Stimulated activated CD4-positive, alpha-beta T cell treated with anti-CD3 and anti-CD28 coated beads, Interleukin-2, amount 100 ng/mL, for 24 hours (primary cell): ENCODE results near the gene VGLL4.
"Not testable (repeated sequence)": the region's sequence is repeated elsewhere in the genome, so short reads cannot be mapped to it uniquely, and the experiment has no call there.

Source experiments
- DNase-seq, 2 donors: peaks; one replicate each; pipeline ENCODE4 v3.0.0-alpha.2; 2020

Gene VGLL4

DNA sequence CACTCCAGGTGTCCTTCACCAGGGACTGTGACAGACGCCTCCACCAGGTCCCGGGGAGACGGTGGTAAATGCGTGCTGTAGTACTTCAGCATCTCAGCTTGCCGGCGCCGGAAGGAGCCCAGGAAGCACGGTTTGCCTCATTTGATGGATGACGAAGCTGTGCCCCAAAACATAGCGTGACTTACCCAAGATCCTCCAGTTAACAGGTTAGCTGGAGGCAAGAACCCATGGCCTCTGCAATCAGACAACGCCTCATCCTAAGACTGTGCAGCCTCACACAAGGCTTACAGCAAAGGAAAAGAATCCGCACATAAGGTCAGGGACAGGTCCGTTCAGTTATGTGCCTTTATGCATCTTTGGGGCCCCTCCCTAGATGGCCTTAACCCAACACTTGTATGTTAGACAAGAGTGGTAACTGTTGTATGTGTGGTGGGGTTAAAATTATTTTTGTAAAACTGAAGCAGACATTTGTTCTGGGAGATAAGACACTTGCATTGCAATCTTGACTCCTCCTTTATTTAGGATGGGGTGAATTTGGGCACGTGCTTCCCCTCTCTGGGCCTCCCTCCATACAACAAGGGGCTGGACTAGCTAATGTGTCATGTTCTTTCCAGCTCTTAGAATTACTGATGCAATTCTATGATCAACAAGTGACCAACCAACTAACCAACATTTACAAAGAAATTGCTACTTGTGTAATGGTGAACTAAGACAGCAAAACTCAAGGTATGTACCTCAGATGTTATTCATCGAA, 39.4 kb downstream of the VGLL4 start:
- DNase-seq = no peak

DNA sequence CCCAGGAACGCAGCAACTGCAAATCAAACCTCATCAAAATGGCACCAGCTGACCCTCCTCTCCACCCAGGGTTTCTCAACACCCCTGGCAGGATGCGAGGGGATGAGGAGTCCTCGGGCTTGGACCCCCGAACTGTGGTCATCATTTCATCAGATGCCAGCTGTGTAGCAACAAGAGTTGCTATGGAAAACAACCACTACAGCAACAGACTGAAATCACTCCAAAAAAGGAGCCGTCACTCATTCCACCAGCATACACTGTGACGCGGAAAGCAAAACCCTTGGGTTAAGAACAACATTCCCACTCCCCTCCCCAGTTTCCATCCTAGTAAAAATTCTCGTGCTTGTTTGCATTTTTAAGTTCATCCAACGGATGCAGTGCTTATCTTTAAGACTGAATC, 40.1 kb downstream of the VGLL4 start:
- no peak for DNase-seq

DNA sequence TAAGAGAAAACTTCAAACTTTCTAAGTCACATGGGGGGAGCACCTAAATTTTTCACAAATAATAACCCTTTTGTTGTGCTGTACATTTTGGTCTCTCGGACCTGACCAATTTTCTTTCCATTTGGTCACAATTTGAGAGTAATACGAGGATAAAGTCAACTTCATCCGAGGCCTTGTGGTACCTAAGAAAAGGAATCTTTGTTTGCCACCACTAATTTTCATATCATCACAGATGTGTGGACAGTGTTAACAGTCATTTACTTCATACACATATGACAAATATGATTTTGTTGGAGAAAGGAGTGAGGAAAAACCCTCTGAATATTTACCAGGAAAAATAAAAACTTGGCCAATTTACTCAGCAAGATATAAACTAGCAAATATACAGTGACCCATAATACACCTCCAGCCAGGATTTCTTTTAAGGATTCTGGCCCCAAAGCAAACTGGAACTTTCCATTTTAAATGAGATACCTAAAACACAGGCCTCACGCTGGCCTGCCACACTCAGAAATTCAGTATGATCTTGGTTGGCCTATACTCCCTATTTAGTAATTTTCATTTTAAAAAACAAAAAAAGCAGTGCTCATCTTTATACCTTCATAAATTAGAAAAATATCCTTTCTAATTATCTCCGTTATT, 40.7 kb downstream of the VGLL4 start:
- no peak for DNase-seq

DNA sequence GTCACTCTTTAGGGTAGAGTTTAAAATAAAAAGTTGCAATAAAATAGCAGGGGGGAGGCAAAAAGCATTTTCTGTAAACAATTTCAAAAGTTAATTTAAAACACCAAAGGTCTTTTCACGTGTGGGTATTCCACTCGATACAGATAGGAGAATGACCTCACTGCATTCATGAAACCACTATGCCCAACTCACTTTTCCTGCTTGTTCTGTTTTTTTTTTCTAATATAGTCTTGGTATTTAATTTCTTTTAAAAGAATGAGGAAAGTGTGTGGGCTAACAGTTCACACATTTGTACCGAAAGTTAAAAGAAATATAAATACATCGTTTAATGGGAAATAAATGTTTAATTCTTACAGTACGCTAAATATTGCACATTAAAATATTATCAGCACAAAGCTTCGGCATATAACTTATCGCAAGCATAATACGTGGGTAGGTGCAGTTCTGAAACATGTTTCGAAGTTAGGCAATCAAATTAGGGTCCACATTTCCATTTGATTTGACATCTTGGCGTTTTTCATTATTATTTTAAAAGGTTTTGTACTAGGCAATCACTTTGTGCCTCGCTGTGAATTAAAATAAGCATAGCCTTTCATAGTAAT, 41.4 kb downstream of the VGLL4 start:
- DNase-seq = no peak

DNA sequence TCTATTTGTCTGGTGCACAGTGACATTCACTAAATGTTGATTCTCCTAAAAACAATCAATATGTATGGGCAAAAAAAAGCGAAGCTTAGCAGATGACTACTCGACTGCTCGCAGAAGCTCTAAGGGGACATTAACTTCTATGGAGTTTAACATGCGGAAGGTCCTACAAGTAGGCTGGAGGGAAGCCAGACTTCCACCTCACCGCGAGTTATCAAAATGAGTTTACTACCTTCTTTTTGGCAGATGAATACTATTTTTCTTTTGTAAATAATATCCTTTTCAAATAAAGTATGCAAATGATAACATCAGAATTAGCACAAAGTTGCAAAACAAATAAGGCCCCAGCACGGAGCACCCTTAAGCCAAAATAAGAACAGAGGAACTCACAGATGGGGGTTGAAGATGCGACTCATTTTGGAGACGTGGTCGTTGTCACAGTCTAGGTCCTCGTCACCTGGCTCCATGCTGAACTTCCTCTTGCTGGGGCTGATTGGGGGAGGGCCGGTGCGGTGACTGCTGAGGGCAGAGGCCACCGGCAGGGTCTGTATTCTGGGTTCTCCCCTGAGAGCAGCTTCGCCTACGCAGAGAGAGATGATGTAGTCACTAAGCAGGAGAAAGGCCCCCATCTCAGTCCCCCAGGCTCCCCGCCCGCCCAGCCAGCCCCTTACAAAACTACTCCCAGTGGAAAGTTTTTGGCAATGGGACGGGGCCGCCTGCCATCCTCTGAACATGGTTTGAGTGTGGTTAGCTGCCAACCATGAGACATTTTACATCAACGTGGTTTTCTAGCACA, 42.1 kb downstream of the VGLL4 start:
- DNase-seq = peak in 1 of 2 donors; percentile 23

DNA sequence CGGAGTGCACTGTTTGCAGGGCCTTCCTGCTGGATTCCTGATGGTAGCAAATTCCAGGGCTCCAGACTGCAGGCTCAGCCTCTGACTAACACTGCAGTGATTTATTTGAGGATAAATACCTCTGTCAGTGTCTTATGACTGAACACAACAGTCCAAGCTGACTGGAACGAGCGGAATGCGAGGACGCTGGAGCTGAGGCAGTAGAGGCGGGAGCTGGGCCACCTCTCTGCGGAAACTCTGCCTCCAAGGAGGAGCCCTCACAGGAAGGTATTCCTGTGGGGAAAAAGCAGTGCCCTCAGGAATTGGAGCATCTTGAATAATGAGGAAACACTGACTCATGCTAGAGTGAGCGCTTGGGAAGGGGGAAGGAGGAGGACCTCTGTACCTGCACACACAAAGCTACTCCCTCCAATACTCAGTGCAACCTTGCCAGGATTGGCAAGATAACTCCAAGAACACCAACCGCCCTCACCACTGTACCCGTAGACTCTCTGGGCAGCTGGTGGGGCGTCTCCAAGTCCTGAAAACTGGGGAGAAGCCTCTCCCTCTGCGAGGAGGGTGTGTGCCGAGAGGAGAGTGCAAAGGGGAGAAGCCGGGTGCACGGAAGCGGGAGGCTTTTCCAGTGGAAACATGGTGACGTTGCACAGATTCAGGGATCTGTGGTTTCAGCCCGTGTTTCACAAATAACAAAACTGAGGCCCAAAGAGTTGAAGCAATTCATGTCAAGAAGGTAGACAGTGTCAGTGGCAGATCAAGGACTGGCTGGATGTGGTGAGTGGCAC, 43.0 kb downstream of the VGLL4 start:
- no peak for DNase-seq

DNA sequence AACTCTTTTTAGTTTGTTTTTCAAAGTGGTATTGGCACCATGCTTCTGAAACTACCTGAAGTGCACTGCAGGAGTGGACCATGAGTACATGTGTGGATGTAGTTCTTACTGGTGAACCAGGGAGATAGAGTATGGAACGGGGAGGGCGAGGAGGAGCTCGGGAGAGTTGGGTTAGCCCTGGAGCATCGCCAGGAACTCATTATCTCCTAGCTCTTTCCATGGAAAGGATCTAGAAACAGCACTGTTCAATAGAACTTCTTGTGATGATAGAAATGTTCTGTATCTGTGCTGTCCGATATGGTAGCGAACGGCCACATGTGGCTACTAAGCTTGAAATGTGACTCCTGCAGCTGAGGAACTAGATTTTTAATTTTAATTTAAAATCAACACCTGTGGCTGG, 47.3 kb downstream of the VGLL4 start:
- no peak for DNase-seq

DNA sequence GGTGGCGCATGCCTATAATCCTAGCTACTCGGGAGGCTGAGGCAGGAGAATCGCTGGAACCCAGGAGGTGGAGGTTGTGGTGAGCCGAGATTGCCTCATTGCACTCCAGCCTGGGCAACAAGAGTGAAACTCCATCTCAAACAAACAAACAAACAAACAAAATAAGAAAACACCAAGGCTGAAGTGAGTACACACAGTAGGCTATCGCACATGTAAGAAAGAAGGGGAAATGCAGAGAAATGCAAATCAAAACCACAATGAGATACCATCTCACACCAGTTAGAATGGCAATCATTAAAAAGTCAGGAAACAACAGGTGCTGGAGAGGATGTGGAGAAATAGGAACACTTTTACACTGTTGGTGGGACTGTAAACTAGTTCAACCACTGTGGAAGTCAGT, 48.7 kb downstream of the VGLL4 start:
- not testable (repeated sequence) for DNase-seq

DNA sequence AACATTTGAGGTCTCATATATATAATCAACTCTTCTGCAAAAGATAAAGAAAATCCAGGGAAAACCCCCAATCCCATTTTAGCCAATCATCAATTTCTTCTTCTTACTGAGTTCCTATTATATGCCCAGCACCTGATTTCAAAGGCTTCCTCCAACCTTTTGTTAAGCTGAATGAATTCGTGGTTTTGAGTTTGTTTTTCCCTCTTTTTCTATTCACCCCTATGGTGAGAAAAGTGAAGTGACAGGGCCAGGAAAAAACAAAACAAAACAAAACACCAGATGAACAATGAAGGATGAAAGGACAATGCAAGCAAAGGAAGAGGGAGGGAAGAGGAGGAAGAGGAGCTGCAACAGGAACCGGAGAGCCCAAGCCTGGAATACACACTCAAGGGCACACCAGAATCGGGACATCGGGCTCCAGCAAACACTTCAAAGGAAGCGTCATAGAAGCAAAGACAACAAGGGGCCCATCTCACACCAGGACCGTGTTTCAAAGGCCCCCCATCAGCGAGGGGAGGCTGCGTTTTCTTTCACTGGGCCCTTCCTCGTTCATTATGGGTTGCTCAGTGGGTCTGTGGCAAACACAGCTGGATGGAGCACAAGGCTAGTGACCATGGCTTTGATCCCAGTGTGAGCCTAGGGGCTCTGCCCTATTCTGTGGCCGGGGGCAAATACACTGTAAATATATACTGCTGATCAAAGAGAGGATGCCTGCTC, 50.2 kb downstream of the VGLL4 start:
- no peak for DNase-seq

DNA sequence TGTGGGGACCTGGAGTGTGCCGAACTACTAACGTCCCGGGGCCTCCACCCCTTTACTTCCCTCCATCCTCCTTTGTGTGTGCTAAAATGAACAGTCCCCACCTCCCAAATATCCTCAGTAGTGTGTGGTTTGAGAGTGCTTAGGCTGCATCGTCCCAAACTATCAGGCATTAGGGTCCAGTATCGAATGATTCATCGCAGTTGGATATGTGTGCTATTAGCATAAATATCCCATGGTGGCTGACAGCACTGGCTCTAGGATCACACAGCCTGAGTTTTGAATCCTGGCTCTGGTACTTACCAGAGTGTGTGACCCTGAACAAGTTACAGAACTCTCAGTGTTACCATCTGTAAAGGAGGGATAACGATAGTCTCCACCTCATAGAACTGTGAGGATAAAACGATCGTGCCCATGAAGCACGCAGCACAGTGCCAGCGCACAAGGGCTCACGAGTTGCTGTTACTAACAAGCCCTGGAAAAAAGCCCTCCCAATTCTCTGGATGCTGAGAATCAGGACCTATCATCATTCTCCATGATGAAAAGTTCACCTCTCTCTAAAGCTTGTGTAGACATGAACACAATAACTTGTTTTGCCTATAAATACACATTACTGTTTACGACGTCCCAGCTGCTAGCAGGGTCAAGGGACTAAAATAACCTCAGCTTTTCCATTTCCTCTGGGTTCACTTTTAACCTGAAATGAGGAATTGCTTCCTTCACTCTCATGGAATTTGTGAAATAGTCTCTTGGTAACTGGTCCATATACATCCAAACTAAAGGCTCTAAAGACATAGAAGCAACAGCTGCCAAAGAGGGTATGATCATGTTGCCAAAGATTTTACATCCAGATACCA, 51.0 kb downstream of the VGLL4 start:
- no peak for DNase-seq

DNA sequence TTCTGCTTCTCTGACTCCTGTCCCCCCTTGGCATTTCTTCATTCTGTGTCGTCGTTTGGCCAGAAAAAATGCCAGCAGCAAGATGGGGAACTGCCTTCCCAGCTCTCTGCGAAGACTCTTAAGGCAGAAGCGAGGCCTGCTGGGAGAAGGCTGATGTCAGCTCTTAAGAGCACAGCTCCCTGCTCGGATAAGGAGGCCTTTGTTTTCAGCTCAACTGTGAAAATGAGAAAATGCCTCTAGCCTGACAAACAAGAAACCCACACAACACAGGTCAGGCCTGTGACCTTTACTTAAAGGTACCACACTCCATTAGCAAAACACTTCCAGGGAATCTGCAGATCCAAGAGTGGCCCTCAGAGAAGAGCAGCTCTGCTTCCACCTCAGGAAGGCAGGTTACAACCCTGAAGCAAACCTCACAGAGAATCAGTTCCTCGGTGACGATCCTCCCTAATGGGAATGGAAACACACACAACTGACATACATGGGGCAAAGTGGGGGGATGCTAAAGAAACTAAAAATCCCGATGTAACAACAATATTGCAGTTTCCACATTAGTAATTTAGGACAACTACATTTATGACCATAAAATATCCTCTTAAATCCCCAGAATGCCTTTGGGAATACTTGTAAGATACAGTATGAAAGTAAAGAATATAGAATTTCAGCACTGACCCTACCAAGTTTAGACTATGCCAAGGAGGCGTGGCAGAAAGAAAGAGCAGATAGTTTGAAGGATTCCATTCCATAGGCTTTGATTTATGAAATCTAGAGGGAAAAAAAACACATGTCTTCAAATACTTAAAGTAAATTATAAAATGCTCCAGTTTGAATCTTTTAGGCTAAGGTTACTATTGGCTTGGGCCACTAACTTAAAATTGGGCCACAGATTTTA, 52.1 kb downstream of the VGLL4 start:
- no peak for DNase-seq

DNA sequence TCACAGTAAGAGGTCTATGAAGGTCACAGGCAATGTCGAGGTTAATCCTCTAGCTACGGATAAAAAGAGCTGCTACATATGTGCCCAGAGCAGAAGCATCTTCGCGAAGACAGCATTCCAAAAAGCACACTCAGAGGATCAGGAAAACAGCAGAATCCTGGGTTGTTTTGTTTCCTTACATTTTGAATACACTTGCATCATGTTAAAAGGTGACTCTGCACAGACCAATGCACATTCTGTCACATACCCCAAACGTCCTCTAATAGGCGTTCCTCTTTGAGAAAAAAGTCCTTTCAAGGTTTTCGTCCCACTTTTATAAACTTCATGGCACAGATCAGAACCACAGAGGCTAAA, 52.7 kb downstream of the VGLL4 start:
- DNase-seq = no peak

DNA sequence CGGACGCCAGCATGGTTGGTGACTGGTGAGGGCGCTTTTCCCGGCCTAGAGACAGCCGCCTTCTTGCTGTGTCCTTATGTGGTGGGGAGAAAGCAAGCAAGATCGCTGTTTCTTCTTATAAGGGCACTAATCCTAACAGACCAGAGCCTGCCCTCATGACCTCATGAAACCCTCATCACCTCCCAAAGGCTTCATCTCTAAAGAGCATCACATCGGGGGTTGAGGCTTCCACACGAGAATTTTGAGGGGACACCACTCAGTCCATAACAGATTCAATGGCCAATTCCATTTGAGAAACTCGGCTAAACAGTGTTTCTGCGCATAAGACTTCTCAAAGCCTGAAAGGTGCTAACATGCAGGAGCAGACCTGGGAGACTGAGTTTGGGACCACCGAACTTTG, 54.0 kb downstream of the VGLL4 start:
- DNase-seq = no peak

DNA sequence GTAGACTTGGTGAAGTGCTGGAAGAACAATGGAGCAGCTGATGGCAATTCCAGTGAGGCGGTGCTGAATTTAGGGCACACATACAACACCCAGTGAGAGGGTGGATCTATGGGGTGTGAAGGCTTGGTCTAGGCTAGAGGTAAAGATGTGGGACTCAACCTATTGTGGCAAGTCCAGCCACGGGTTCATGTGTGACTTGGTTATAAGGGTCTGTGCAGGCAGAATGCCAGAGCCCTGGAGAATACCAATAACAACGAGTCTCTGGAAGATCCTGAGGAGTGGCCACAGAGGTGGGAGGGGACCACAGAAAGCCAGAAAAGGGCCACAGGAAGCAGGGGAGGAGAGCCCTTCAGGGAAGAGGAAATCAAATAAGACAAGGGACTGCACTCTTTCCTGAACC, 55.0 kb downstream of the VGLL4 start:
- DNase-seq = no peak

DNA sequence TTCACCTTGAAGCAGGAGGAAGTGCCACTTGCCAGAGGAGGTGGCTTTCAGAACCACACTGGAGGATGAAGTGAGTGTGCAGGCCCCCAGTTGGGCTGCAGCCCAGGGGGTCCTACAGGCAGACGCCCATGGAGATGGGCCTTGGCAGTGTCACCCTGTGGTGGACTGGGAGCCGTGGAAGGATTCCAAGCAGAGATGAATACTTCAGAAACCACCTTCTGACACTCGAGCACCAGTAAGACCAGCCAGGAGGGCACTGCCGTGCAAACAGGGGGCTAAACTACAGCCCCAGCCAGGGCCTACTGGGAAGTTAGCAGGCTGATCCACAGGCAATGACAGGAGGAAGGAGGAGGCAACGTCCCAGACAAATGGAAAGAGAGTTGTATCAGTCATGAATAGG, 55.4 kb downstream of the VGLL4 start:
- DNase-seq = no peak

DNA sequence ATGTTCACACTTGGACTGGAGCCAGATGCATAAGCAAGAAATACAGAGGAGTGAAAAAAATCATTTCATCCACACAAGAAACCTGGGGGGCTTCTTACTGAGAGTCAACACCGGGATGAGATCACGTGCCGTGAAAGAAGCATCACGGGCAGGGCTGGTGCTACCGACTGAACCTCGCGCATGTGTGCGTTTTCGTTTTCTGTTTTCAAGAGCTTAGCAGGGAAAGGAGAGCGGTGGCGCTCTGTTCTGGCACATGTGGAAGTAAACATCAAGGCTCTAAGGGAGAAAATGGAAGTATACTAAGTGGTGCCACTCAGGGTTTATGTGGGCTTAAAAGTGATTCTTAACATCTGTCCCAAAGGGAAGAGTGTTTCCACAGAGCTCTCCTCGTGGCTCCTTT, 55.9 kb downstream of the VGLL4 start:
- no peak for DNase-seq

DNA sequence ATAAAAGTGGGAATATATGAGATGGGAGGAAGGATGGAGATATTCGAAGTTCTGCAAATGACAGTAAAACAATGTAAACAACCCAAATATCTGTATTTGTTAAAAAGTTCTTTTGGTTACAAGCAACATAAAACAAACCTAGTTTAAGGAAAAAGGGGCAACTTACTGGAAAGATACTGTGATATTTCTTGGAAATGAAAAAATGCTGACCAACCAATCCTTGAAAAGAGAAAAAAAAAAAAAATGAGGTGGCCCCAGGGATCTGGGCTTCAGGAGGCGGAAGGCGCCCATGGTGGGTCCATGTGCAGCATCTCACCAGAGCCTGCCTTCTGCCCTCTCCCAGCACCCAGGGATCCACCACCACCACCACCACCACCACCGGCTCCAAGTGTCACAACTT, 59.1 kb downstream of the VGLL4 start:
- DNase-seq = no peak

DNA sequence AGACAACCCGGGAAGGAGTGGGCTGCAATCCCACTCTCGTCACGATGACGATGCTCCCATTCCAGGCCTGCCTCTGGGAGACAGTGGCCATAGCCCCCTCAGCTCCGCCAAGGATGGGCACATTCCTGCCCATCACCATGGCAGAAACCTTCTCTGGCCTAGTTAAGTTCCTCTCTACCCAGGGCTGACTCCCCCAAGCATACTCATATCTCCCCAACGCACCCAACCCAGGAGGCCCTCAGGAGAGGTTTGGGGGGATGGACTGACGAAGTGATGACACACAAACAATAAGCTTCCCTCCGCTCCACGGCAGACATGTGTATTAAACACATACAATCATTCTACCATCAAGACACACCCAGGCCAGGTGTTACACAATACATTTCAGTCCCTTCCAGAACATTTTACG, 60.1 kb downstream of the VGLL4 start:
- DNase-seq = no peak

DNA sequence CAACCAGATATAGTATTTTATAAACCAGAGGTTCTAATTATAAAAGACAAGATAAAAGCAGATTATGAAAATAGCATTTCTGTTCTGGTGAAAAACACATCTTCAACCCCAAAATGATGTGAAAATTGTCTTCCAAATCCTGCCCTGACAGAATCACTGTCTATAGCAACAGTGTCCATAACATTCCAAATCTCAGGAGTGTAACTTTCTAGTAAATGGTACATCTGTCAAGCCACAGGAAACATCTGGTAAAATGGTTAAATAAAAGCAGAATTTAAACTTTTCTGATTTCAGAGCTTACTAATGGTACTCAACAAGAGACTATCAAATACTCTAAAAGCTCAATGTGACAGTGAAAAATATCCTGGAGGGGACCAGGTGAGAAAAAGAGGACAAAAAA, 60.5 kb downstream of the VGLL4 start:
- no peak for DNase-seq
